Mucosa of stomach (tissue), 1 donor: ENCODE data around the gene B3GALT4.

Experiments
- H3K27me3 ChIP-seq: one replicate; pipeline ENCODE4 v1.7.0; 2013; ENCODE audit warnings: mild to moderate bottlenecking, low read length; ENCODE audit not compliant: control insufficient read depth, insufficient read depth
- H3K36me3 ChIP-seq: one replicate; pipeline ENCODE4 v1.7.0; 2013; ENCODE audit warnings: low read length; ENCODE audit not compliant: control insufficient read depth, insufficient read depth
- H3K4me1 ChIP-seq: one replicate; pipeline ENCODE4 v1.7.0; 2013; ENCODE audit warnings: mild to moderate bottlenecking, low read length; ENCODE audit not compliant: control insufficient read depth, insufficient read depth
- H3K4me3 ChIP-seq: one replicate; pipeline ENCODE4 v1.7.0; 2013; ENCODE audit warnings: low read length
- H3K9ac ChIP-seq: one replicate; pipeline ENCODE4 v1.7.0; 2013; ENCODE audit warnings: mild to moderate bottlenecking, low read length, moderate library complexity
- H3K9me3 ChIP-seq: one replicate; pipeline ENCODE4 v1.7.0; 2013; ENCODE audit warnings: mild to moderate bottlenecking, low read length, moderate library complexity; ENCODE audit not compliant: control insufficient read depth
- donor health status: Pancreatic carcinoma.

The B3GALT4 gene, protein sequence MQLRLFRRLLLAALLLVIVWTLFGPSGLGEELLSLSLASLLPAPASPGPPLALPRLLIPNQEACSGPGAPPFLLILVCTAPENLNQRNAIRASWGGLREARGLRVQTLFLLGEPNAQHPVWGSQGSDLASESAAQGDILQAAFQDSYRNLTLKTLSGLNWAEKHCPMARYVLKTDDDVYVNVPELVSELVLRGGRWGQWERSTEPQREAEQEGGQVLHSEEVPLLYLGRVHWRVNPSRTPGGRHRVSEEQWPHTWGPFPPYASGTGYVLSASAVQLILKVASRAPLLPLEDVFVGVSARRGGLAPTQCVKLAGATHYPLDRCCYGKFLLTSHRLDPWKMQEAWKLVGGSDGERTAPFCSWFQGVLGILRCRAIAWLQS

GRCh38 chr6:33276864-33277662, at the start of gene B3GALT4:
Gene B3GALT4, plus strand, starts transcription at chr6:33277123. Its CDS starts 297 bp downstream, at chr6:33277420.
- peaks cover 6% of the 10 kb centered on the region for H3K36me3 ChIP-seq

GRCh38 chr6:33235221-33235634, 41.7 kb upstream of the B3GALT4 start:
- no peak overlapping the region for H3K9ac ChIP-seq

More at GRCh38 chr6:33276864-33277662, at the start of gene B3GALT4:
- H3K4me1 ChIP-seq, result peaks cover 65% of the 10 kb centered on the region
- H3K27me3 ChIP-seq, result no peaks in the 10 kb centered on the region
- H3K4me3 ChIP-seq, result peak within 1 kb of the TSS; percentile 44
- H3K9ac ChIP-seq, result peak within 1 kb of the TSS; percentile 88
- H3K9me3 ChIP-seq, result no peaks in the 10 kb centered on the region

DNA sequence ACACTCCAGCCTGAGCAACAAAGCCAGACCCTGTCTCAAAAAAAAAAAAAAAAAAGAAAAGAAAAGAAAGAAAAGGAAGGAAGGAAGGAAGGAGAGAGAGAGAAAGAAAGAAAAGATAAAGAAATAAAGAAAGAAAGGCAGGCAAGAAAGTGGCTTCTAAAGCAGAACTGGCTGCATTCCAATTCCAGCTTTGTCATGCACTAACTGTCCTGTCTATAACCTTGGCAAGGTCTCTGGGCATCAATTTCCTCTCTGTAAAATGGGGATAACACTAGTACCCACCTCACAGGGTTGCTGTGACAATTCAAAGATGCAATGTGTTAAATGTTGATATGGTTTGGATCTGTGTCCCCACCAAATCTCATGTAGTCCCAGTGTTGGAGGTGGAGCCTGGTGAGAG, 40.6 kb upstream of the B3GALT4 start:
- Histone ChIP-seq H3K4me3 (no peak overlapping the region), H3K9ac (no peak overlapping the region), H3K36me3 (no peaks in the 10 kb centered on the region), H3K9me3 (no peaks in the 10 kb centered on the region), H3K27me3 (peaks cover 13% of the 10 kb centered on the region), H3K4me1 (no peaks in the 10 kb centered on the region)

More at GRCh38 chr6:33235221-33235634, 41.7 kb upstream of the B3GALT4 start:
- Histone ChIP-seq H3K4me1 (no peaks in the 10 kb centered on the region), H3K9me3 (no peaks in the 10 kb centered on the region), H3K27me3 (peaks cover 13% of the 10 kb centered on the region), H3K36me3 (no peaks in the 10 kb centered on the region), H3K4me3 (no peak overlapping the region)

DNA sequence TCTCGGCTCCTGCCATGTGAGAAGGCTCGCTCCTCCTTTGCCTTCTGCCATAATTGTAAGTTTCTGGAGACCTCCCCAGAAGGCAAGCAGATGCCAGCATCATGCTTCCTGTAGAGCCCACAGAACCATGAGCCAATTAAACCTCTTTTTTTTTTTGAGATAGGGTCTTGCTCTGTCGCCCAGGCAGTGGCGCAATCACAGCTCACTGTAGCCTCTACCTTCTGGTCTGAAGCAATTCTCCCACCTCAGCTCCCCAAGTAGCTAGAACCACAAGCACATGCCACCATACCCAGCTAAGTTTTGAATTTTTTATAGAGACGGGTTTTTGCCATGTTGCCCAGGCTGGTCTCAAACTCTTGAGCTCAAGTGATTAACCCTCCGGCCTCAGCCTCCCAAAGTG, 40.1 kb upstream of the B3GALT4 start:
- Histone ChIP-seq H3K9ac (no peak overlapping the region), H3K4me1 (no peaks in the 10 kb centered on the region), H3K27me3 (peaks cover 13% of the 10 kb centered on the region), H3K9me3 (no peaks in the 10 kb centered on the region), H3K36me3 (no peaks in the 10 kb centered on the region), H3K4me3 (no peak overlapping the region)

GRCh38 chr6:33237741-33238140, 39.2 kb upstream of the B3GALT4 start:
- Histone ChIP-seq H3K4me3 (no peak overlapping the region), H3K4me1 (no peaks in the 10 kb centered on the region)

DNA sequence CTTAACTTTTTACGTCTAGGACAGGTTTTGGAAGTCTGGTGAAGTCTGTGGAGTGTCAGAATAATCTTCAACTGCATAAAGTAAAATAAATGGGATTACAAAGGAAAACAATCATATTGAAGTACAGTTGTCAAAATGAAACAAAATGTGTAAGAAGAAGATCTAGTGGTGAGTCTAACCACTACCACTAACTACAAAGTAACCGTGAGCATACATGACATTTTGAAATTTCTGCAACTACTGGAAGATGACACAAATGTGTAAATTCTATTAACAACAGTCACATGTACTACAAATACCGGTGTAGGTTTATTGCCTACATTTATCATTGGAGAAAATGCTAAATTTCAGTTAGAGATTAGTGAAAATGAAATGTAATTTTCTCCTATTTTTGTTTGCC, 35.0 kb upstream of the B3GALT4 start:
- Histone ChIP-seq H3K4me1 (no peaks in the 10 kb centered on the region), H3K27me3 (no peaks in the 10 kb centered on the region), H3K4me3 (no peak overlapping the region), H3K9ac (no peak overlapping the region), H3K9me3 (no peaks in the 10 kb centered on the region), H3K36me3 (no peaks in the 10 kb centered on the region)

More at GRCh38 chr6:33237741-33238140, 39.2 kb upstream of the B3GALT4 start:
- Histone ChIP-seq H3K36me3 (no peaks in the 10 kb centered on the region), H3K9me3 (no peaks in the 10 kb centered on the region), H3K27me3 (peaks cover 9% of the 10 kb centered on the region), H3K9ac (no peak overlapping the region)

DNA sequence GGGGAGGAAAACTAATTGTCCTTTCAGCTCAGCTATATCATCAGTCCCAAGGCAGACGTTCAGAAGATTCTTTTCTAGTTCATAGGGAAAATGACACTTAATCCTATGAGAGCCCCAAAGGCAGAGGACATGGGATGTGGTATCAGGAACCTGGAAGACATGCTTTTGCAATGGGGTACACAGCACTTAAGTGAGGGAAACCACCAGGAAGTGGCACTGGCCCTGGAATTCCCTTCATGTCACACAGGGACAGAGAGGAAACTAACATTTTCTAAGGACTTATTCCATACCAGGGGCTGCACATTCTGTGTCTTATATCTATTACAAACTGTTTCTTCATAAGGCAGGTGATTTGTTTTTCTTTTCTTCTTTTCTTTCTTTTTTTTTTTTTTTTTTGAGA, 33.4 kb upstream of the B3GALT4 start:
- Histone ChIP-seq H3K4me3 (no peak overlapping the region), H3K4me1 (peaks cover 6% of the 10 kb centered on the region), H3K36me3 (no peaks in the 10 kb centered on the region), H3K9ac (no peak overlapping the region), H3K9me3 (no peaks in the 10 kb centered on the region), H3K27me3 (no peaks in the 10 kb centered on the region)

DNA sequence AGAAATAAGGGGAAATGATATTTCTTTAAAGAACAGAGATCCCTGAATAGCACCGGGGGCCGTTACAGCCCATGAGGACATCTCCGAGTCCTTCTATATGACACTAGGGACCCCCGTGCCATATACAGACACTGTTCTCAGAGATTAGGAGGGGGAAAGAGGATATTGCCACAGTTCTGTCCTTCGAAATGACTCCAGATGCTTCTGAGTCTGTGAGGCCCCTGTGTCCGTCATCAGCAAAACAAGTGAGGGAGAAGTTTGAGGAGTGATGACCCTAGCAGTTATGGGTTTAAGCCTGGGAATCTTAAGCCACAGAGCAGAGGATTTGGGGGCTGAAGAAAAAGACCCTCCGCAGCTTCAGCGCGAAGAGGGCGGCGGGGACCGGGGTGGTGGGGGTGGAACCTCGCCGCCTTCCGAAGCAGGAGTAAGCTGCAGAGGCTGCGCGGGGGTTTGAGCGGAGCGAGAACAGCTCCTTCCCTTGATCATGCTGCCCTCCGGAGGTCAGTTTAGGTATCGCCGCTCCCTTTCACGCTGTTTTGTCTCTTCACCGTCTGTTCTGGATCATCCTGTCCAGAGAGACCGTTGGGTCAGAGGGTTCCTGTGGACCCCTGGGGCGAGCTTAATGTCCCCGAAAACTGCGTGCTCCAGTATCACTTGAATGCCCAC, 28.8 kb upstream of the B3GALT4 start:
- H3K36me3 ChIP-seq, result no peaks in the 10 kb centered on the region

DNA sequence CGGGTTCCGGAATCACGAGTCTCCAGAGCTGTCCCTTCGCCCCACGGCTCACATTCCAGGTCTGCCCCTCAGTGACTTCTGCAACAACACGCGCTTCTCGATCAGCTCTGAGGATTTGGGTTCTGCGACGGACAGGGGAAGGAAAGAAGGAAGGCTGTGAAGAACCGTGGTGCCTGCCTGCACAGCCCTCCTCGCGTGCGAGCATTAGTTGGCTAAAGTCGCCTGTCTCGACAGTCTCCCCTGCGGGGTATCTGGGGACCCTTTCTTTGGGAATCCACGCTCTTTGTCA, 28.3 kb upstream of the B3GALT4 start:
- Histone ChIP-seq H3K4me3 (peak overlapping the region; percentile 56), H3K4me1 (peaks cover 25% of the 10 kb centered on the region), H3K9ac (peak overlapping the region; percentile 50), H3K27me3 (no peaks in the 10 kb centered on the region), H3K36me3 (no peaks in the 10 kb centered on the region), H3K9me3 (no peaks in the 10 kb centered on the region)

More for the DNA sequence above, 28.8 kb upstream of the B3GALT4 start:
- peak overlapping the region; percentile 56 for H3K4me3 ChIP-seq
- H3K4me1 ChIP-seq, result peaks cover 25% of the 10 kb centered on the region
- H3K27me3 ChIP-seq, result no peaks in the 10 kb centered on the region
- peak overlapping the region; percentile 50 for H3K9ac ChIP-seq
- H3K9me3 ChIP-seq, result no peaks in the 10 kb centered on the region

- Histone ChIP-seq H3K36me3 (no peaks in the 10 kb centered on the region), H3K9ac (peak overlapping the region; percentile 92), H3K27me3 (no peaks in the 10 kb centered on the region), H3K4me1 (peaks cover 25% of the 10 kb centered on the region), H3K4me3 (peak overlapping the region; percentile 56), H3K9me3 (no peaks in the 10 kb centered on the region)
Measured at GRCh38 chr6:33248932-33249731, 27.8 kb upstream of the B3GALT4 start.

DNA sequence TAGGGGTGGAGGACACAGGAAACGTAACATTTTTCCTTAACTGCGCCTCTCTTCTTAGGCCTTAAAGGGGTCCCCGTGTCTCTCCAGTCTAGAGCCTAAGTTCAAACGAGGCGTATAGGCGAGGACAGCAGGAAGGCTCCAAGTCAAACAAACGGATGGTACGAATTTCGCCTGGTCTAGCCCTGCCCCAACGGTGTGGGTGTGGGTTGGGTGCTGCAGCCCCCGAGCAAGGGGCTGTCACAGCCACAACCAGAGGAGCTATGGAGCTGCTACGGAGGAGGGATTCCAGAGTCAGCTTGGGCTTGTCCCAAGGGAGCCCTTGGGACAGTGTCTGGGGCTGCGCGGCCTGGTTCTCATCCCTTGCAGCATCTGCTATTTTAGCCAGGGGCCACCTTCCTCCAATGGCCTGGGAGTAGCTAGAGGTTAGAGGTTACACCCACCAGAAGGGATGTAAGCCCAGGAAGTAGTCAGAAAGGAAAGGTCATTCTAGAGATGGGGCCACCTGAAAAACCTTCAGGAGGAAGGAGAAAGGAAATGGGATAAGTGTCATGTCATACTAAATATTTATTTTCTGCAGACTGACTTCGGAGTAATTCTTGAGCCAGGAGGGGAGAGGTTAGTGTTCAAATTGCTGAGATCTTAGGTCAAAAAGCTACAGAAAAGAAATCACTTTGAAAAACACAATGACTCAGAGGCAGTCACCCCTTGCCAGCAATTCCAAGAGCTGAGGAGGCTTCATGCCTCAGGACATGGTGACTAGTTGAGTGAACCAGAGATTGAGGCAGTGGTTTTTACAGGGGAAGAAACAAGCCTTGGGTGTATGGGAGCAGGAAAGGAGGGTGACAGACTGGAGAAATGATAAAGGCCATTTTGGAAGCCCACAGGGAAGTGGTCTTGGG, 26.9 kb upstream of the B3GALT4 start:
- H3K4me1 ChIP-seq, result peaks cover 25% of the 10 kb centered on the region
- H3K9me3 ChIP-seq, result no peaks in the 10 kb centered on the region
- H3K4me3 ChIP-seq, result peak overlapping the region; percentile 38
- H3K9ac ChIP-seq, result peak overlapping the region; percentile 92
- H3K36me3 ChIP-seq, result no peaks in the 10 kb centered on the region
- H3K27me3 ChIP-seq, result no peaks in the 10 kb centered on the region
